H9 (cell line): ENCODE results near the gene TIAM1. TPM values are rescaled to one million over a fixed set of nuclear protein-coding genes. Genes with fewer than 3 reads are reported as not detected.

Source experiments
- DNase-seq: peaks from one replicate; pipeline ENCODE4 v3.0.0-alpha.2; 2017
- H2AFZ ChIP-seq: one replicate; pipeline ENCODE4 v1.6.1; 2013; ENCODE audit warnings: mild to moderate bottlenecking, low read length, control low read depth, moderate library complexity
- H2AK5ac ChIP-seq: 2 replicates; pipeline ENCODE4 v1.6.1; 2013; ENCODE audit warnings: low read length, control low read depth, mixed read lengths; ENCODE audit not compliant: insufficient read length
- H2BK120ac ChIP-seq: one replicate; pipeline ENCODE4 v1.6.1; 2013; ENCODE audit warnings: low read depth, mild to moderate bottlenecking, low read length, control low read depth, inconsistent platforms; ENCODE audit not compliant: poor library complexity, severe bottlenecking
- H2BK12ac ChIP-seq: 2 replicates; pipeline ENCODE4 v1.6.1; 2013; ENCODE audit warnings: low read length, control low read depth, mixed read lengths, low read depth; ENCODE audit not compliant: insufficient read length
- H2BK15ac ChIP-seq: 2 replicates; pipeline ENCODE4 v1.6.1; 2013; ENCODE audit warnings: low read depth, low read length, control low read depth
- H2BK20ac ChIP-seq: one replicate; pipeline ENCODE4 v1.6.1; 2013; ENCODE audit warnings: low read depth, mild to moderate bottlenecking, low read length, control low read depth, inconsistent platforms; ENCODE audit not compliant: poor library complexity, severe bottlenecking
- H2BK5ac ChIP-seq: 2 replicates; pipeline ENCODE4 v1.6.1; 2013; ENCODE audit warnings: low read length, control low read depth, mixed read lengths; ENCODE audit not compliant: insufficient read length
- H3K14ac ChIP-seq: 2 replicates; pipeline ENCODE4 v1.6.1; 2013; ENCODE audit warnings: low read length, control low read depth; ENCODE audit not compliant: insufficient read depth
- H3K18ac ChIP-seq: 2 replicates; pipeline ENCODE4 v1.6.1; 2013; ENCODE audit warnings: low read depth, mild to moderate bottlenecking, mixed read lengths, low read length, control low read depth; ENCODE audit not compliant: insufficient read length
- H3K23ac ChIP-seq: 2 replicates; pipeline ENCODE4 v1.6.1; 2013; ENCODE audit warnings: low read length, control low read depth, mixed read lengths, low read depth; ENCODE audit not compliant: insufficient read length
- H3K23me2 ChIP-seq: 2 replicates; pipeline ENCODE4 v1.6.1; 2013; ENCODE audit warnings: low read depth, mild to moderate bottlenecking, mixed read lengths, low read length, control low read depth; ENCODE audit not compliant: insufficient read length, poor library complexity, severe bottlenecking
- H3K27ac ChIP-seq: 2 replicates; pipeline ENCODE4 v1.5.1; 2013; ENCODE audit warnings: low read length, control low read depth, mixed read lengths, low read depth; ENCODE audit not compliant: insufficient read length
- H3K27me3 ChIP-seq: 2 replicates; pipeline ENCODE4 v1.6.1; 2013; ENCODE audit warnings: low read length, control low read depth, inconsistent platforms; ENCODE audit not compliant: insufficient read depth
- H3K4ac ChIP-seq: 2 replicates; pipeline ENCODE4 v1.6.1; 2013; ENCODE audit warnings: low read depth, mild to moderate bottlenecking, control low read depth, inconsistent platforms, low read length, moderate library complexity
- H3K4me1 ChIP-seq: 2 replicates; pipeline ENCODE4 v1.6.1; 2013; ENCODE audit warnings: low read length, control low read depth, inconsistent platforms; ENCODE audit not compliant: insufficient read depth
- H3K4me2 ChIP-seq: 2 replicates; pipeline ENCODE4 v1.6.1; 2013; ENCODE audit warnings: low read length, control low read depth, mixed read lengths; ENCODE audit not compliant: insufficient read length, insufficient read depth
- H3K56ac ChIP-seq: 2 replicates; pipeline ENCODE4 v1.6.1; 2013; ENCODE audit warnings: low read depth, mild to moderate bottlenecking, mixed read lengths, low read length, control low read depth; ENCODE audit not compliant: insufficient read length
- H3K79me1 ChIP-seq: 2 replicates; pipeline ENCODE4 v1.6.1; 2013; ENCODE audit warnings: low read depth, mild to moderate bottlenecking, moderate library complexity, low read length, control low read depth, inconsistent platforms; ENCODE audit not compliant: insufficient read depth, poor library complexity, severe bottlenecking
- H3K79me2 ChIP-seq: 2 replicates; pipeline ENCODE4 v1.6.1; 2013; ENCODE audit warnings: low read length, control low read depth, inconsistent platforms; ENCODE audit not compliant: insufficient read depth
- H3K9ac ChIP-seq: 2 replicates; pipeline ENCODE4 v1.6.1; 2013; ENCODE audit warnings: low read length, control low read depth, mixed read lengths; ENCODE audit not compliant: insufficient read length; ENCODE audit errors: extremely low read depth
- H3K9me3 ChIP-seq: one replicate; pipeline ENCODE4 v1.6.1; 2013; ENCODE audit warnings: low read depth, low read length, inconsistent platforms; ENCODE audit not compliant: control insufficient read depth
- H3T11ph ChIP-seq: one replicate; pipeline ENCODE4 v1.6.1; 2013; ENCODE audit warnings: mild to moderate bottlenecking, low read length, control low read depth, inconsistent platforms
- H4K20me1 ChIP-seq: one replicate; pipeline ENCODE4 v1.6.1; 2013; ENCODE audit not compliant: control insufficient read depth, insufficient read length, insufficient read depth
- H4K5ac ChIP-seq: 2 replicates; pipeline ENCODE4 v1.6.1; 2013; ENCODE audit warnings: low read depth, mild to moderate bottlenecking, mixed read lengths, low read length, control low read depth; ENCODE audit not compliant: insufficient read length
- H4K8ac ChIP-seq: replicated peaks from 2 replicates; pipeline ENCODE4 v1.6.1; 2013; ENCODE audit warnings: low read length, control low read depth, mixed read lengths, low read depth; ENCODE audit not compliant: insufficient read length
- H4K91ac ChIP-seq: 2 replicates; pipeline ENCODE4 v1.6.1; 2013; ENCODE audit warnings: low read depth, mild to moderate bottlenecking, moderate library complexity, mixed read lengths, low read length, control low read depth; ENCODE audit not compliant: insufficient read length
- H3K27ac Mint-ChIP-seq, 3 experiments: 2 replicates in 2 of 3; 3 replicates in 1 of 3; pipeline ENCODE4 v1.8.0; 2020 to 2021; ENCODE audit warnings: mixed read lengths in 3 of 3, mild to moderate bottlenecking in 1 of 3, moderate library complexity in 1 of 3
- H3K27me3 Mint-ChIP-seq: 2 replicates; pipeline ENCODE4 v1.8.0; 2021; ENCODE audit warnings: low read depth, mild to moderate bottlenecking, moderate library complexity, mixed read lengths
- H3K36me3 Mint-ChIP-seq, 3 experiments: 2 replicates in 2 of 3; 3 replicates in 1 of 3; pipeline ENCODE4 v1.8.0; 2020 to 2021; ENCODE audit warnings: low read depth in 3 of 3, mixed read lengths in 3 of 3; ENCODE audit not compliant: insufficient read depth in 1 of 3
- H3K4me1 Mint-ChIP-seq, 2 experiments: 2 replicates each; pipeline ENCODE4 v1.8.0; 2020; ENCODE audit warnings: mixed read lengths in 2 of 2
- H3K4me3 Mint-ChIP-seq, 2 experiments: 2 replicates in 1 of 2; 3 replicates in 1 of 2; pipeline ENCODE4 v1.8.0; 2020 to 2021; ENCODE audit warnings: mild to moderate bottlenecking in 2 of 2, mixed read lengths in 2 of 2, moderate library complexity in 1 of 2
- H3K9me3 Mint-ChIP-seq, 2 experiments: 2 replicates in 1 of 2; 3 replicates in 1 of 2; pipeline ENCODE4 v1.8.0; 2020; ENCODE audit warnings: mild to moderate bottlenecking in 2 of 2, mixed read lengths in 2 of 2, moderate library complexity in 1 of 2
- WGBS: extraction: QIAGEN DNeasy Blood & Tissue Kit; methylation state at CpG from one replicate; pipeline ENCODE4 v1.1.7; 2013; ENCODE audit warnings: missing lambda C conversion rate, low lambda C conversion rate, mixed read lengths; ENCODE audit not compliant: insufficient read length; ENCODE audit errors: extremely low coverage; 5-methylcytosine and 5-hydroxymethylcytosine counted together
- total RNA-seq: library from RNA; stranded (reverse); gene quantifications from 2 replicates; pipeline ENCODE4 v1.2.1, GENCODE V29; 2021
- TF ChIP-seq, protein P1 (sequence below): fragments of 200-600 bp; sonication (generic); conservative IDR thresholded peaks from 3 replicates; pipeline ENCODE4 v1.8.0; 2021; ENCODE audit warnings: antibody characterized with exemption, mild to moderate bottlenecking

Gene TIAM1
- total RNA-seq, 1 experiment from 2014 or later, result 23.1 TPM

DNA sequence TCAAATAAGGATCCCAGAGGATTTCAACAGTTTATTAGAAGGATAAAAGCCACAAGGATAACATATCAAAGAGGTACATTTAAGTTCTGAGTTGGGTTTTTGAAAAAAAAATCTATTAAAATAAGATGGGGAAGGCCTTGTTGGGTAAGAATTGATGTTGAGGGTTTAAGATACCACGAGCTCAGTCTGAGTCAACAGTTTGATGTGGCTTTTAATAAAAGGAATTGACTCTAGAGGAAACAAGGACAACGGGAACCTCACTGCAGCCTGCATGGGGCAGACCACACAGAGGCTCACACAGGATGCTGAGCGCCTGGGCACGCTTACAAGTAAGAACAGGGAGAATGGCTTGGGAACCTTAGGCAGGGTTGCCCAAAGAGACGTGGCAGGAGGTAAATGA, 107.5 kb downstream of the TIAM1 start:
- H3K14ac ChIP-seq, result no peak overlapping the region
- H3K4me1 Mint-ChIP-seq, result no peaks in the 10 kb centered on the region
- H3K27me3 Mint-ChIP-seq, result no peaks in the 10 kb centered on the region; the same call in 1 of the 2 replicates
- no peaks in the 10 kb centered on the region for H4K20me1 ChIP-seq
- no peak overlapping the region for H3K18ac ChIP-seq
- H3K4me2 ChIP-seq, result no peak overlapping the region
- no peak overlapping the region; a peak in 1 of 7 replicates for H3K27ac Mint-ChIP-seq
- no peak overlapping the region for H3K23ac ChIP-seq
- no peak overlapping the region for H2BK20ac ChIP-seq
- H2AFZ ChIP-seq, result no peak overlapping the region
- H4K91ac ChIP-seq, result no peak overlapping the region
- H3K4ac ChIP-seq, result no peak overlapping the region
- no peak overlapping the region for H4K8ac ChIP-seq
- no CpG with 5 or more reads among the region's 5 CpGs for WGBS
- H3K79me1 ChIP-seq, result no peaks in the 10 kb centered on the region
- H3K9me3 ChIP-seq, result peaks cover 12% of the 10 kb centered on the region
- H3K79me2 ChIP-seq, result no peaks in the 10 kb centered on the region; the same call in 1 of the 2 replicates
- H3K4me1 ChIP-seq, result no peaks in the 10 kb centered on the region
- H3K56ac ChIP-seq, result no peak overlapping the region
- no peak for DNase-seq
- no peak overlapping the region for H2BK120ac ChIP-seq
- no peak overlapping the region for H2AK5ac ChIP-seq
- TF ChIP-seq, protein P1, sequence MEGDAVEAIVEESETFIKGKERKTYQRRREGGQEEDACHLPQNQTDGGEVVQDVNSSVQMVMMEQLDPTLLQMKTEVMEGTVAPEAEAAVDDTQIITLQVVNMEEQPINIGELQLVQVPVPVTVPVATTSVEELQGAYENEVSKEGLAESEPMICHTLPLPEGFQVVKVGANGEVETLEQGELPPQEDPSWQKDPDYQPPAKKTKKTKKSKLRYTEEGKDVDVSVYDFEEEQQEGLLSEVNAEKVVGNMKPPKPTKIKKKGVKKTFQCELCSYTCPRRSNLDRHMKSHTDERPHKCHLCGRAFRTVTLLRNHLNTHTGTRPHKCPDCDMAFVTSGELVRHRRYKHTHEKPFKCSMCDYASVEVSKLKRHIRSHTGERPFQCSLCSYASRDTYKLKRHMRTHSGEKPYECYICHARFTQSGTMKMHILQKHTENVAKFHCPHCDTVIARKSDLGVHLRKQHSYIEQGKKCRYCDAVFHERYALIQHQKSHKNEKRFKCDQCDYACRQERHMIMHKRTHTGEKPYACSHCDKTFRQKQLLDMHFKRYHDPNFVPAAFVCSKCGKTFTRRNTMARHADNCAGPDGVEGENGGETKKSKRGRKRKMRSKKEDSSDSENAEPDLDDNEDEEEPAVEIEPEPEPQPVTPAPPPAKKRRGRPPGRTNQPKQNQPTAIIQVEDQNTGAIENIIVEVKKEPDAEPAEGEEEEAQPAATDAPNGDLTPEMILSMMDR, result no peak
- H4K5ac ChIP-seq, result no peak overlapping the region
- no peak overlapping the region for H3K27ac ChIP-seq
- H2BK5ac ChIP-seq, result no peak overlapping the region
- peaks cover 13 to 14% of the 10 kb centered on the region in 2 experiments for H3K9me3 Mint-ChIP-seq
- H3K9ac ChIP-seq, result no peak overlapping the region
- H3K4me3 Mint-ChIP-seq, result no peak overlapping the region
- H2BK12ac ChIP-seq, result no peak overlapping the region
- H3K36me3 Mint-ChIP-seq, result peaks cover 17 to 29% (median 18%) of the 10 kb centered on the region in 3 experiments
- H3T11ph ChIP-seq, result no peak overlapping the region
- no peak overlapping the region for H2BK15ac ChIP-seq
- no peaks in the 10 kb centered on the region for H3K27me3 ChIP-seq
- no peaks in the 10 kb centered on the region for H3K23me2 ChIP-seq
